Mucosa of descending colon (tissue), 3 donors: Measurements from ENCODE around the gene LHCGR. TPM values are rescaled to one million over a fixed set of nuclear protein-coding genes. Genes with fewer than 3 reads are reported as not detected.

Experiments
- ATAC-seq: fragments of 200-7000 bp; cut with Tn5 transposase; one replicate; pipeline ENCODE4 v1.9.1; 2020; ENCODE audit warnings: mild to moderate bottlenecking, moderate library complexity
- DNase-seq, 3 donors: peaks; one replicate each; pipeline ENCODE4 v3.0.0-alpha.2; 2020
- H3K36me3 ChIP-seq: fragments of 200-600 bp; one replicate; pipeline ENCODE4 v1.8.0; 2021; ENCODE audit warnings: low read depth, mild to moderate bottlenecking
- H3K4me1 ChIP-seq: fragments of 200-600 bp; one replicate; pipeline ENCODE4 v1.8.0; 2021; ENCODE audit warnings: low read depth, mild to moderate bottlenecking
- H3K4me3 ChIP-seq: fragments of 200-600 bp; one replicate; pipeline ENCODE4 v1.8.0; 2021; ENCODE audit warnings: mild to moderate bottlenecking
- H3K9me3 ChIP-seq: fragments of 200-600 bp; one replicate; pipeline ENCODE4 v1.8.0; 2021; ENCODE audit warnings: mild to moderate bottlenecking
- intact Hi-C, 2 donors: fragments of 100-400 bp; cut with DNase I in 1 of 2; cut with micrococcal nuclease in 1 of 2; formaldehyde crosslinking; loops; one replicate each; pipeline versions ENCODE4 v1.11.0 to v1.11.1; 2022; cut with DNase I, micrococcal nuclease
- total RNA-seq, 3 donors: library from RNA; stranded (reverse); fragmentation: NEBNext Ultra II Directional in 2 of 3; extraction: Animal tissue kit (Norgen Biotek cat#: 25700) in 2 of 3; gene quantifications; one replicate each; pipeline versions ENCODE4 v1.2.1 to v1.2.4, GENCODE V29; 2021 to 2023
- TF ChIP-seq, protein P1 (sequence below): fragments of 200-600 bp; IDR thresholded peaks from one replicate; pipeline ENCODE4 v1.8.0; 2022; ENCODE audit warnings: antibody characterized with exemption, mild to moderate bottlenecking
- donor health status: DM: no; HTN: no; CAD: no; lungs with moderate emphysema.
- donor health status: DM: no; HTN: no; CAD: no.
- donor health status: DM: no; HTN: yes; CAD: no.

LHCGR gene
- total RNA-seq, 3 donors from 2014 or later: not detected

- Histone ChIP-seq H3K9me3 (no peaks in the 10 kb centered on the region), H3K4me3 (no peak overlapping the region), H3K36me3 (no peaks in the 10 kb centered on the region), H3K4me1 (no peaks in the 10 kb centered on the region)
- TF ChIP-seq, protein P1, sequence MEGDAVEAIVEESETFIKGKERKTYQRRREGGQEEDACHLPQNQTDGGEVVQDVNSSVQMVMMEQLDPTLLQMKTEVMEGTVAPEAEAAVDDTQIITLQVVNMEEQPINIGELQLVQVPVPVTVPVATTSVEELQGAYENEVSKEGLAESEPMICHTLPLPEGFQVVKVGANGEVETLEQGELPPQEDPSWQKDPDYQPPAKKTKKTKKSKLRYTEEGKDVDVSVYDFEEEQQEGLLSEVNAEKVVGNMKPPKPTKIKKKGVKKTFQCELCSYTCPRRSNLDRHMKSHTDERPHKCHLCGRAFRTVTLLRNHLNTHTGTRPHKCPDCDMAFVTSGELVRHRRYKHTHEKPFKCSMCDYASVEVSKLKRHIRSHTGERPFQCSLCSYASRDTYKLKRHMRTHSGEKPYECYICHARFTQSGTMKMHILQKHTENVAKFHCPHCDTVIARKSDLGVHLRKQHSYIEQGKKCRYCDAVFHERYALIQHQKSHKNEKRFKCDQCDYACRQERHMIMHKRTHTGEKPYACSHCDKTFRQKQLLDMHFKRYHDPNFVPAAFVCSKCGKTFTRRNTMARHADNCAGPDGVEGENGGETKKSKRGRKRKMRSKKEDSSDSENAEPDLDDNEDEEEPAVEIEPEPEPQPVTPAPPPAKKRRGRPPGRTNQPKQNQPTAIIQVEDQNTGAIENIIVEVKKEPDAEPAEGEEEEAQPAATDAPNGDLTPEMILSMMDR: no peak
- intact Hi-C loops: no loop called here
- no peak for ATAC-seq
- DNase-seq: no peak
These were observed 15.9 kb upstream of the LHCGR start for GRCh38 chr2:48771241-48772014.

- no peak for ATAC-seq
- TF ChIP-seq, protein P1: no peak
- Histone ChIP-seq H3K4me1 (no peaks in the 10 kb centered on the region), H3K36me3 (no peaks in the 10 kb centered on the region), H3K9me3 (no peaks in the 10 kb centered on the region), H3K4me3 (no peak overlapping the region)
- intact Hi-C loops: no loop called here
- no peak for DNase-seq
These were observed 14.7 kb upstream of the LHCGR start for GRCh38 chr2:48770181-48770580.

- no peak overlapping the region for H3K4me3 ChIP-seq
- intact Hi-C loops: no loop called here
- TF ChIP-seq, protein P1: no peak
These were observed 13.1 kb upstream of the LHCGR start for GRCh38 chr2:48768669-48769068.

DNA sequence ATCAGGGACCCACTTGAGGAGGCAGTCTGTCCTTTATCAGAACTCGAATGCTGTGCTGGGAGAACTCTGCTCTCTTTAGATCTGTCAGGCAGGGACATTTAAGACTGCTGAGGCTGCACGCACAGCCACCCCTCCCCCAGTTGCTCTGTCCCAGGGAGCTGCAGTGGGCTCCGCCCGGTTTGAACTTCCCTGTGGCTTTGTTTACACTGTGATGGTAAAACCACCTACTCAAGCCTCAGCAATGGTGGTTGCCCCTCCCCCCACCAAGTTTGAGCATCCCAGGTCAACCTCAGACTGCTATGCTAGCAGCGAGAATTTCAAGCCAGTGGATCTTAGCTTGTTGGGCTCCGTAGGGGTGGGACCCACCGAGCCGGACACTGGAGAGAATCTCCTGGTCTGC lies 11.8 kb upstream of the LHCGR start:
- TF ChIP-seq, protein P1: no peak
- no peaks in the 10 kb centered on the region for H3K4me1 ChIP-seq
- H3K4me3 ChIP-seq: no peak overlapping the region
- no peak for DNase-seq
- no peaks in the 10 kb centered on the region for H3K9me3 ChIP-seq
- intact Hi-C loops: no loop called here
- ATAC-seq: no peak
- H3K36me3 ChIP-seq: no peaks in the 10 kb centered on the region

More at GRCh38 chr2:48768669-48769068, 13.1 kb upstream of the LHCGR start:
- H3K9me3 ChIP-seq: no peaks in the 10 kb centered on the region
- no peak for ATAC-seq
- H3K36me3 ChIP-seq: no peaks in the 10 kb centered on the region
- H3K4me1 ChIP-seq: no peaks in the 10 kb centered on the region
- no peak for DNase-seq

GRCh38 chr2:48760826-48761225 lies 5.3 kb upstream of the LHCGR start:
- H3K36me3 ChIP-seq: no peaks in the 10 kb centered on the region
- no peaks in the 10 kb centered on the region for H3K4me1 ChIP-seq
- intact Hi-C loops: no loop called here
- DNase-seq (no peak), ATAC-seq (no peak)
- H3K4me3 ChIP-seq: no peak overlapping the region
- no peaks in the 10 kb centered on the region for H3K9me3 ChIP-seq
- TF ChIP-seq, protein P1: no peak

DNA sequence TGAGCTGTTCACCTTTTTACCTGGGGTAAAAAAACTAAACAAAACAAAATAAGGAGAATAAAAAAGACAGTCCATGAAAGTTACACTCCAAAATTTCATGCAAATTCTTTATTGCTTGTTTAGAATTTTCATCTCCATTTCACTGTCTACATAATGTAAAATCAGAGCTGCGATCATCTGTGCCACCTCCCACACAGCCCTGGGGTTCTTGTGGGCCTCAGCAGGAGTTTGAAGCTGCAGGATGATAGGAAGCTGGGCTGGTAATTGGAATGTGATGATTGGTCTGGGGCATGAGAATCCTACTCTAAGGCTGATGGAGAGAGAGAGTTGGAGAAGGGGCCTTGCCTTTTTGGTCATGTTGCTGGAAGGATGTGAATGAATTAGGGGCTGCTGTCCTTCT lies 4.2 kb upstream of the LHCGR start:
- no peak for DNase-seq
- intact Hi-C loops: no loop called here
- H3K9me3 ChIP-seq: no peaks in the 10 kb centered on the region
- ATAC-seq: no peak
- H3K4me3 ChIP-seq: no peak overlapping the region
- no peaks in the 10 kb centered on the region for H3K36me3 ChIP-seq
- H3K4me1 ChIP-seq: no peaks in the 10 kb centered on the region
- TF ChIP-seq, protein P1: no peak
